HCT116 (cell line): Measurements from ENCODE around the gene RALGPS1. TPM values are rescaled to one million over a fixed set of nuclear protein-coding genes. Genes with fewer than 3 reads are reported as not detected.

ENCODE experiments used
- ATAC-seq: fragments of 200-7000 bp; cut with Tn5 transposase; 2 replicates; pipeline ENCODE4 v1.9.1; 2020; ENCODE audit warnings: mild to moderate bottlenecking, moderate library complexity
- BruUV-seq: library from RNA; stranded (reverse); fragments of 400-500 nt; replicated peaks from 2 replicates; lab custom pipeline; 2021; lab: Mats Ljungman, UMichigan
- CTCF ChIA-PET: fragments of 300-600 bp; sonication (Branson Sonifier 250); formaldehyde crosslinking; loops from one replicate; lab custom pipeline; 2021; ENCODE audit warnings: antibody characterized with exemption; lab: Charles Lee
- POLR2A ChIA-PET: fragments of 300-600, 350-600 bp; sonication (Branson Sonifier 250); formaldehyde crosslinking; loops from one replicate; lab custom pipeline; 2021; ENCODE audit warnings: antibody characterized with exemption; lab: Charles Lee
- RAD21 ChIA-PET, 2 experiments: fragments of 300-600 bp; sonication (Branson Sonifier 250); formaldehyde crosslinking; loops; one replicate each; lab custom pipeline; 2023; ENCODE audit warnings: low total read pairs in 2 of 2; ENCODE audit not compliant: uncharacterized antibody in 2 of 2, unreplicated experiment in 2 of 2, low non-redundant PET in 1 of 2; lab: Charles Lee
- DNase-seq: peaks from one replicate; pipeline ENCODE4 v3.0.0-alpha.2; 2010; ENCODE audit warnings: low read depth, low spot score
- H2AFZ ChIP-seq: fragments of 200-600 bp; shearing (Covaris generic), sonication (generic); 2 replicates; pipeline ENCODE4 v1.6.1; 2017; ENCODE audit warnings: low read depth, mixed run types, mixed read lengths, antibody characterized with exemption, low read length; ENCODE audit not compliant: poor library complexity, severe bottlenecking
- H3K27ac ChIP-seq: 2 replicates; pipeline ENCODE4 v1.5.1; 2012; ENCODE audit warnings: low read depth, low read length
- H3K27me3 ChIP-seq: fragments of 200-600 bp; sonication (generic); 2 replicates; pipeline ENCODE4 v1.6.1; 2016; ENCODE audit warnings: mixed run types, low read length, mixed read lengths; ENCODE audit not compliant: insufficient read depth
- H3K36me3 ChIP-seq, 2 experiments: fragments of 200-500 bp in 1 of 2; fragments of 200-600 bp in 1 of 2; sonication (Bioruptor generic) in 1 of 2; sonication (generic) in 1 of 2; 2 replicates each; pipeline versions ENCODE4 v1.5.1 to v1.6.1; 2014 to 2016; ENCODE audit warnings: low read length in 2 of 2, inconsistent platforms in 1 of 2, mixed read lengths in 1 of 2, mixed run types in 1 of 2; ENCODE audit not compliant: insufficient read depth in 2 of 2, control insufficient read depth in 1 of 2
- H3K4me1 ChIP-seq, 2 experiments: fragments of 200-600 bp in 1 of 2; sonication (generic) in 1 of 2; 2 replicates each; pipeline versions ENCODE4 v1.5.1 to v1.6.1; 2012 to 2017; ENCODE audit warnings: low read length in 2 of 2, inconsistent platforms in 1 of 2, mild to moderate bottlenecking in 1 of 2, mixed read lengths in 1 of 2, mixed run types in 1 of 2, moderate library complexity in 1 of 2; ENCODE audit not compliant: insufficient read depth in 2 of 2, control insufficient read depth in 1 of 2
- H3K4me2 ChIP-seq: fragments of 200-600 bp; sonication (generic); 2 replicates; pipeline ENCODE4 v1.6.1; 2017; ENCODE audit warnings: mixed run types, low read length, mixed read lengths
- H3K4me3 ChIP-seq, 2 experiments: fragments of 200-600 bp in 1 of 2; sonication (generic) in 1 of 2; replicated peaks in 1 of 2; 2 replicates each; pipeline ENCODE4 v1.5.1; 2011 to 2016; ENCODE audit warnings: low read length in 2 of 2, control low read depth in 1 of 2, low read depth in 1 of 2, mild to moderate bottlenecking in 1 of 2, mixed read lengths in 1 of 2, mixed run types in 1 of 2
- H3K79me2 ChIP-seq: fragments of 200-600 bp; sonication (generic); 2 replicates; pipeline ENCODE4 v1.6.1; 2017; ENCODE audit warnings: mild to moderate bottlenecking, mixed run types, low read length, moderate library complexity, mixed read lengths; ENCODE audit not compliant: insufficient read depth
- H3K9ac ChIP-seq: fragments of 200-600 bp; sonication (generic); 2 replicates; pipeline ENCODE4 v1.6.1; 2016; ENCODE audit warnings: low read length, mixed read lengths
- H3K9me2 ChIP-seq: fragments of 200-600 bp; sonication (generic), shearing (Covaris generic); 2 replicates; pipeline ENCODE4 v1.6.1; 2017; ENCODE audit warnings: mixed run types, mild to moderate bottlenecking, moderate library complexity; ENCODE audit not compliant: insufficient read depth
- H3K9me3 ChIP-seq, 2 experiments: fragments of 200-500 bp in 1 of 2; fragments of 200-600 bp in 1 of 2; sonication (Bioruptor generic) in 1 of 2; sonication (generic) in 1 of 2; 2 replicates each; pipeline ENCODE4 v1.6.1; 2014 to 2017; ENCODE audit warnings: low read length in 2 of 2, mixed read lengths in 2 of 2, inconsistent platforms in 1 of 2, low read depth in 1 of 2, mild to moderate bottlenecking in 1 of 2, mixed run types in 1 of 2, moderate library complexity in 1 of 2; ENCODE audit not compliant: control insufficient read depth in 1 of 2, insufficient read depth in 1 of 2
- H4K20me1 ChIP-seq: fragments of 200-600 bp; sonication (generic), shearing (Covaris generic); 2 replicates; pipeline ENCODE4 v1.6.1; 2017; ENCODE audit warnings: mixed run types, mild to moderate bottlenecking, moderate library complexity; ENCODE audit not compliant: insufficient read depth
- CEBPB ChIP-seq: IDR thresholded peaks from 2 replicates; pipeline ENCODE4 v1.6.1; 2012; ENCODE audit warnings: low read depth
- CTCF ChIP-seq, 3 experiments: fragments of 200-600 bp in 1 of 3; sonication (generic) in 1 of 3; IDR thresholded peaks in 2 of 3; conservative IDR thresholded peaks in 1 of 3; 2 replicates each; pipeline ENCODE4 v1.5.1; 2012 to 2017; ENCODE audit warnings: low read depth in 2 of 3, low read length in 2 of 3, antibody characterized with exemption in 1 of 3, borderline replicate concordance in 1 of 3, control low read depth in 1 of 3, mild to moderate bottlenecking in 1 of 3, mixed read lengths in 1 of 3, mixed run types in 1 of 3, moderate library complexity in 1 of 3; ENCODE audit not compliant: insufficient read depth in 1 of 3
- FOSL1 ChIP-seq: IDR thresholded peaks from 2 replicates; pipeline ENCODE4 v1.6.1; 2012; ENCODE audit warnings: low read depth
- POLR2AphosphoS5 ChIP-seq: IDR thresholded peaks from 2 replicates; pipeline ENCODE4 v1.6.1; 2011; ENCODE audit warnings: mild to moderate bottlenecking, low read depth, low read length, moderate library complexity
- RAD21 ChIP-seq: IDR thresholded peaks from 2 replicates; pipeline ENCODE4 v1.6.1; 2012; ENCODE audit warnings: low read depth, mild to moderate bottlenecking
- REST ChIP-seq: IDR thresholded peaks from 2 replicates; pipeline ENCODE4 v1.6.1; 2012; ENCODE audit warnings: low read depth
- SP1 ChIP-seq: IDR thresholded peaks from 2 replicates; pipeline ENCODE4 v1.6.1; 2012; ENCODE audit warnings: low read depth
- TCF7L2 ChIP-seq: IDR thresholded peaks from 2 replicates; pipeline ENCODE4 v1.7.0; 2011; ENCODE audit warnings: borderline replicate concordance, inconsistent platforms; ENCODE audit not compliant: insufficient read depth, insufficient read length; ENCODE audit errors: extremely low read depth
- intact Hi-C: fragments of 100-400 bp; cut with micrococcal nuclease; formaldehyde crosslinking; loops from 2 replicates; pipeline ENCODE4 v1.10.0; 2022
- total RNA-seq: library from RNA; stranded (reverse); gene quantifications from one replicate; pipeline ENCODE4 v1.2.1, GENCODE V29; 2021; ENCODE audit not compliant: unreplicated experiment
- TF ChIP-seq, protein P1 (sequence below): IDR thresholded peaks from 2 replicates; pipeline ENCODE4 v1.6.1; 2011; ENCODE audit warnings: mild to moderate bottlenecking, low read length, moderate library complexity; ENCODE audit not compliant: insufficient replicate concordance; ENCODE audit errors: extremely low read depth

The RALGPS1 gene
- total RNA-seq, 1 experiment from 2014 or later = 7.6 TPM

GRCh38 chr9:127066851-127067136 is 152.2 kb downstream of the RALGPS1 start:
- no peak for ATAC-seq
- Histone ChIP-seq H3K27ac (no peak overlapping the region), H2AFZ (no peak overlapping the region), H3K9me3 (no peaks in the 10 kb centered on the region; a peak in 1 of 4 replicates), H4K20me1 (no peaks in the 10 kb centered on the region), H3K9me2 (no peaks in the 10 kb centered on the region)
- intact Hi-C loops = no loop called here
- TF ChIP-seq, protein P1, sequence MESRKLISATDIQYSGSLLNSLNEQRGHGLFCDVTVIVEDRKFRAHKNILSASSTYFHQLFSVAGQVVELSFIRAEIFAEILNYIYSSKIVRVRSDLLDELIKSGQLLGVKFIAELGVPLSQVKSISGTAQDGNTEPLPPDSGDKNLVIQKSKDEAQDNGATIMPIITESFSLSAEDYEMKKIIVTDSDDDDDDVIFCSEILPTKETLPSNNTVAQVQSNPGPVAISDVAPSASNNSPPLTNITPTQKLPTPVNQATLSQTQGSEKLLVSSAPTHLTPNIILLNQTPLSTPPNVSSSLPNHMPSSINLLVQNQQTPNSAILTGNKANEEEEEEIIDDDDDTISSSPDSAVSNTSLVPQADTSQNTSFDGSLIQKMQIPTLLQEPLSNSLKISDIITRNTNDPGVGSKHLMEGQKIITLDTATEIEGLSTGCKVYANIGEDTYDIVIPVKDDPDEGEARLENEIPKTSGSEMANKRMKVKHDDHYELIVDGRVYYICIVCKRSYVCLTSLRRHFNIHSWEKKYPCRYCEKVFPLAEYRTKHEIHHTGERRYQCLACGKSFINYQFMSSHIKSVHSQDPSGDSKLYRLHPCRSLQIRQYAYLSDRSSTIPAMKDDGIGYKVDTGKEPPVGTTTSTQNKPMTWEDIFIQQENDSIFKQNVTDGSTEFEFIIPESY = no peak
- TF ChIP-seq FOSL1 = no peak
- no peak for TF ChIP-seq TCF7L2
- no peak for TF ChIP-seq POLR2AphosphoS5
- TF ChIP-seq RAD21 = no peak
- no peak for TF ChIP-seq CEBPB
- TF ChIP-seq REST = no peak
- no peak for TF ChIP-seq SP1
- no peak for TF ChIP-seq CTCF (IDR thresholded peaks at IDR 0.05 in 2 of 3, conservative IDR thresholded peaks at IDR 0.05 in 1 of 3; ENCODE audit: borderline replicate concordance in 1 of 3, insufficient read depth in 1 of 3, low read depth in 2 of 3, low read length in 2 of 3)
- TF ChIP-seq, all 23 proteins: peak for 0
- H3K9ac ChIP-seq = no peak overlapping the region
- H3K79me2 ChIP-seq = no peaks in the 10 kb centered on the region
- H3K36me3 ChIP-seq = no peaks in the 10 kb centered on the region
- RAD21 ChIA-PET = no interaction called here
- POLR2A ChIA-PET = no interaction called here
- BruUV-seq = no TSS peak
- CTCF ChIA-PET = no interaction called here
- no peak overlapping the region for H3K4me2 ChIP-seq
- H3K4me1 ChIP-seq = peaks cover 7 to 28% of the 10 kb centered on the region in 2 experiments; a peak in 3 of 4 replicates
- H3K27me3 ChIP-seq = no peaks in the 10 kb centered on the region
- DNase-seq = no peak
- no peak overlapping the region for H3K4me3 ChIP-seq
